Suprapubic skin (tissue), 4 donors: ENCODE data around the gene PANX1. TPM values are rescaled to one million over a fixed set of nuclear protein-coding genes. Genes with fewer than 3 reads are reported as not detected.

Experiments used
- DNase-seq, 2 donors: peaks; one replicate each; pipeline ENCODE4 v3.0.0-alpha.2; 2019; ENCODE audit warnings: low spot score in 2 of 2
- H3K27ac ChIP-seq: fragments of 200-600 bp; sonication (generic); one replicate; pipeline ENCODE4 v1.5.1; 2019
- H3K27me3 ChIP-seq: fragments of 200-600 bp; sonication (generic); one replicate; pipeline ENCODE4 v1.5.1; 2019
- H3K36me3 ChIP-seq: fragments of 200-600 bp; sonication (generic); one replicate; pipeline ENCODE4 v1.5.1; 2019
- H3K4me1 ChIP-seq: fragments of 200-600 bp; sonication (generic); one replicate; pipeline ENCODE4 v1.5.1; 2019
- H3K4me3 ChIP-seq: fragments of 200-600 bp; sonication (generic); one replicate; pipeline ENCODE4 v1.5.1; 2019; ENCODE audit warnings: mild to moderate bottlenecking
- H3K9me3 ChIP-seq: fragments of 200-600 bp; sonication (generic); one replicate; pipeline ENCODE4 v1.5.1; 2019
- EP300 ChIP-seq: sonication (generic); formaldehyde crosslinking; IDR thresholded peaks from one replicate; pipeline ENCODE4 v1.6.1; 2017; ENCODE audit warnings: antibody characterized with exemption
- POLR2A ChIP-seq, 2 donors: fragments of 450-650 bp; IDR thresholded peaks; one replicate each; pipeline ENCODE4 v1.6.1; 2017; ENCODE audit warnings: antibody characterized with exemption in 2 of 2, mild to moderate bottlenecking in 2 of 2, moderate library complexity in 2 of 2
- POLR2AphosphoS5 ChIP-seq, 3 donors: sonication (generic); formaldehyde crosslinking; IDR thresholded peaks; one replicate each; pipeline ENCODE4 v1.6.1; 2017; ENCODE audit warnings: antibody characterized with exemption in 3 of 3
- WGBS: methylation state at CpG from one replicate; pipeline ENCODE4 v1.1.5; 2018; 5-methylcytosine and 5-hydroxymethylcytosine counted together
- total RNA-seq, 4 donors: library from RNA; depleted of rRNA; stranded (reverse); fragments of >200 nt; gene quantifications; one replicate each; pipeline ENCODE4 v1.1.0, GENCODE V29; 2016
- TF ChIP-seq, protein P1 (sequence below), 2 donors: fragments of 200-600 bp in 1 of 2; fragments of 450-650 bp in 1 of 2; sonication (generic) in 1 of 2; IDR thresholded peaks; one replicate each; pipeline ENCODE4 v1.5.1; 2016 to 2019; ENCODE audit warnings: antibody characterized with exemption in 2 of 2, mild to moderate bottlenecking in 1 of 2, moderate library complexity in 1 of 2

PANX1 gene, protein sequence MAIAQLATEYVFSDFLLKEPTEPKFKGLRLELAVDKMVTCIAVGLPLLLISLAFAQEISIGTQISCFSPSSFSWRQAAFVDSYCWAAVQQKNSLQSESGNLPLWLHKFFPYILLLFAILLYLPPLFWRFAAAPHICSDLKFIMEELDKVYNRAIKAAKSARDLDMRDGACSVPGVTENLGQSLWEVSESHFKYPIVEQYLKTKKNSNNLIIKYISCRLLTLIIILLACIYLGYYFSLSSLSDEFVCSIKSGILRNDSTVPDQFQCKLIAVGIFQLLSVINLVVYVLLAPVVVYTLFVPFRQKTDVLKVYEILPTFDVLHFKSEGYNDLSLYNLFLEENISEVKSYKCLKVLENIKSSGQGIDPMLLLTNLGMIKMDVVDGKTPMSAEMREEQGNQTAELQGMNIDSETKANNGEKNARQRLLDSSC
- total RNA-seq: 10 to 100 TPM in 3 of 4 donors, 1 to 10 TPM in 1; 8.9 to 42.7 (median 28.2) TPM

- WGBS: under 1% methylated on average over 29 of the region's 92 CpGs
- H3K4me3 ChIP-seq: peak within 1 kb of the TSS; percentile 62
- no peaks in the 10 kb centered on the region for H3K27me3 ChIP-seq
- H3K36me3 ChIP-seq: no peaks in the 10 kb centered on the region
- DNase-seq: peak; percentile 88 to 90
- H3K4me1 ChIP-seq: peaks cover 52% of the 10 kb centered on the region
- no peaks in the 10 kb centered on the region for H3K9me3 ChIP-seq
- H3K27ac ChIP-seq: peak within 1 kb of the TSS; percentile 89
- TF ChIP-seq EP300 (no peak), POLR2AphosphoS5 (IDR thresholded peaks at IDR 0.05) (peak in 1 of 3 donors; percentile 63), POLR2A (IDR thresholded peaks at IDR 0.05) (peak in 1 of 2 donors; percentile 71)
- TF ChIP-seq, protein P1, sequence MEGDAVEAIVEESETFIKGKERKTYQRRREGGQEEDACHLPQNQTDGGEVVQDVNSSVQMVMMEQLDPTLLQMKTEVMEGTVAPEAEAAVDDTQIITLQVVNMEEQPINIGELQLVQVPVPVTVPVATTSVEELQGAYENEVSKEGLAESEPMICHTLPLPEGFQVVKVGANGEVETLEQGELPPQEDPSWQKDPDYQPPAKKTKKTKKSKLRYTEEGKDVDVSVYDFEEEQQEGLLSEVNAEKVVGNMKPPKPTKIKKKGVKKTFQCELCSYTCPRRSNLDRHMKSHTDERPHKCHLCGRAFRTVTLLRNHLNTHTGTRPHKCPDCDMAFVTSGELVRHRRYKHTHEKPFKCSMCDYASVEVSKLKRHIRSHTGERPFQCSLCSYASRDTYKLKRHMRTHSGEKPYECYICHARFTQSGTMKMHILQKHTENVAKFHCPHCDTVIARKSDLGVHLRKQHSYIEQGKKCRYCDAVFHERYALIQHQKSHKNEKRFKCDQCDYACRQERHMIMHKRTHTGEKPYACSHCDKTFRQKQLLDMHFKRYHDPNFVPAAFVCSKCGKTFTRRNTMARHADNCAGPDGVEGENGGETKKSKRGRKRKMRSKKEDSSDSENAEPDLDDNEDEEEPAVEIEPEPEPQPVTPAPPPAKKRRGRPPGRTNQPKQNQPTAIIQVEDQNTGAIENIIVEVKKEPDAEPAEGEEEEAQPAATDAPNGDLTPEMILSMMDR (IDR thresholded peaks at IDR 0.05): no peak
These were observed at the start of gene PANX1 for GRCh38 chr11:94128746-94129511. PANX1 (plus strand) TSS chr11:94128841; CDS start chr11:94129313, 472 bp downstream.

- no peaks in the 10 kb centered on the region for H3K36me3 ChIP-seq
- WGBS: 94% methylated on average over 1 of the region's 1 CpG
- no peaks in the 10 kb centered on the region for H3K27me3 ChIP-seq
- no peaks in the 10 kb centered on the region for H3K4me1 ChIP-seq
- no peak overlapping the region for H3K27ac ChIP-seq
- TF ChIP-seq EP300 (no peak), POLR2A (IDR thresholded peaks at IDR 0.05) (no peak), POLR2AphosphoS5 (IDR thresholded peaks at IDR 0.05) (no peak)
- TF ChIP-seq, protein P1 (IDR thresholded peaks at IDR 0.05): no peak
- no peak for DNase-seq
- H3K9me3 ChIP-seq: no peaks in the 10 kb centered on the region
- no peak overlapping the region for H3K4me3 ChIP-seq
These were observed 44.5 kb upstream of the PANX1 start for GRCh38 chr11:94084164-94084563.

- no peak overlapping the region for H3K27ac ChIP-seq
- no peak for DNase-seq
These were observed 39.7 kb upstream of the PANX1 start for GRCh38 chr11:94088906-94089305.

DNA sequence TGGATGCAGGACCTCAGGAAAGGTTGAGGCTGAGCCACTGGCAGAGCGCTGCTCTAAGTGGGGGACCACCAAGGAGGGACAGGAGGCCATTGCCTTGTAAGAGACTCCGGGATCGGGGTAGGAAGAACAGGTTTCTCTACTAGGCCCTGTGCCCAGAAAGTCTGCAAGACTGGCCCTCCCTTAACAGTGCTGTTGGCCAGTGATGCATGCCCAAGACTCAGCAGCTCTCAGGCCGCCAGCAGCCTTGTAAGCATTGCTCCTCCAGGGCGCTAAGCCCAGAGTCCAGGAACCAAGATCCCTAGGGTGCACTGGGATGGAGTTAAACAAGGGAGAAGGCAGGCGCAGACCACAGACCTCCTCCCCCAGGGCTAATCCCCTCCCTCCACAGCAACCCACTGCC lies 39.3 kb upstream of the PANX1 start:
- TF ChIP-seq EP300: no peak
- no peak for TF ChIP-seq POLR2A (IDR thresholded peaks at IDR 0.05)
- TF ChIP-seq, protein P1 (IDR thresholded peaks at IDR 0.05): no peak
- TF ChIP-seq POLR2AphosphoS5 (IDR thresholded peaks at IDR 0.05): no peak
- H3K27me3 ChIP-seq: no peaks in the 10 kb centered on the region
- H3K4me3 ChIP-seq: no peak overlapping the region
- H3K9me3 ChIP-seq: no peaks in the 10 kb centered on the region
- WGBS: 88% methylated on average over 6 of the region's 6 CpGs
- H3K4me1 ChIP-seq: no peaks in the 10 kb centered on the region
- DNase-seq: no peak
- H3K36me3 ChIP-seq: no peaks in the 10 kb centered on the region
- H3K27ac ChIP-seq: no peak overlapping the region

More at GRCh38 chr11:94088906-94089305, 39.7 kb upstream of the PANX1 start:
- H3K27me3 ChIP-seq: no peaks in the 10 kb centered on the region
- H3K9me3 ChIP-seq: no peaks in the 10 kb centered on the region
- no peaks in the 10 kb centered on the region for H3K4me1 ChIP-seq
- no peaks in the 10 kb centered on the region for H3K36me3 ChIP-seq
- WGBS: 91% methylated on average over 21 of the region's 21 CpGs
- H3K4me3 ChIP-seq: no peak overlapping the region
- TF ChIP-seq POLR2A (IDR thresholded peaks at IDR 0.05) (no peak), POLR2AphosphoS5 (IDR thresholded peaks at IDR 0.05) (no peak), EP300 (no peak)
- TF ChIP-seq, protein P1 (IDR thresholded peaks at IDR 0.05): no peak

DNA sequence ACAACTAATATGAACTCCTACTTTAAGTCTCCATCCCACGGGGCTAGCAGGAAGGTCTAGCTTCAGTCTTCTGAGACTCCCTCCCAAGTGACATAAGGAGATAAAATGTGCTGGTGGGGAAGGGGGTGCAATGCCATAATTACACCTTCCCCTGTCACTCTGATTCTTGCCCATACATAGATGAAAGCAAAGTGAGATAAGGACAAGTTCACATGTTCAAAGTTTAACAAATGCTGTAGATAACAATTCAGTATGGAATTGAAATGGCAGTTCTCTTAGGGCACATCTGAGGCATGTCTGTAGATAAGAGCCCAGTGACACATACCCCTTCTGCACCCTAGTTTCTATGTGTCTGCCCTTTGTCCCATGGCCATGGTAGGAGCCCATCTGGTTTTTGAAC lies 38.2 kb upstream of the PANX1 start:
- Histone ChIP-seq H3K4me1 (no peaks in the 10 kb centered on the region), H3K9me3 (no peaks in the 10 kb centered on the region), H3K36me3 (no peaks in the 10 kb centered on the region), H3K27ac (no peak overlapping the region), H3K4me3 (no peak overlapping the region), H3K27me3 (no peaks in the 10 kb centered on the region)
- TF ChIP-seq EP300 (no peak), POLR2AphosphoS5 (IDR thresholded peaks at IDR 0.05) (no peak), POLR2A (IDR thresholded peaks at IDR 0.05) (no peak)
- TF ChIP-seq, protein P1 (IDR thresholded peaks at IDR 0.05): no peak
- no peak for DNase-seq
- WGBS: 84% methylated on average over 1 of the region's 1 CpG
